BJ (cell line): ENCODE data around the gene CXCR5. TPM values are rescaled to one million over a fixed set of nuclear protein-coding genes. Genes with fewer than 3 reads are reported as not detected.
A peak's percentile ranks its signal among the peaks of the same experiment; 100 is the strongest.

Experiments used
- CTCF ChIA-PET: fragments of 350-600 bp; formaldehyde crosslinking; extraction: SDS; loops from one replicate; lab custom pipeline; 2021; ENCODE audit warnings: antibody characterized with exemption, inconsistent platforms; lab: Yijun Ruan, JAX
- POLR2A ChIA-PET: fragments of 300-600 bp; sonication (Branson Sonifier 250); formaldehyde crosslinking; extraction: SDS; loops from one replicate; lab custom pipeline; 2021; ENCODE audit warnings: antibody characterized with exemption; lab: Charles Lee
- DNase-seq: peaks from one replicate; pipeline ENCODE4 v3.0.0-alpha.2; 2011; ENCODE audit warnings: low read depth
- H3K27me3 ChIP-seq: 2 replicates; pipeline ENCODE4 v1.6.0; 2011; ENCODE audit warnings: low read length; ENCODE audit not compliant: control insufficient read depth, insufficient read depth
- H3K36me3 ChIP-seq: 2 replicates; pipeline ENCODE4 v1.5.1; 2011; ENCODE audit warnings: low read length; ENCODE audit not compliant: control insufficient read depth, insufficient read depth
- H3K4me3 ChIP-seq: 2 replicates; pipeline ENCODE4 v1.5.1; 2011; ENCODE audit warnings: low read depth, mild to moderate bottlenecking, control low read depth, low read length
- polyA plus RNA-seq: library from polyadenylated mRNA; depleted of rRNA; stranded (reverse); fragments of >200 nt; gene quantifications from 2 replicates; pipeline ENCODE4 v1.2.3, GENCODE V29; 2011
- TF ChIP-seq, protein P1 (sequence below): IDR thresholded peaks from 2 replicates; pipeline ENCODE4 v1.5.1; 2011; ENCODE audit warnings: low read depth, mild to moderate bottlenecking, control low read depth, inconsistent platforms, low read length, moderate library complexity; ENCODE audit not compliant: insufficient read depth

CXCR5 gene
- polyA plus RNA-seq, 1 experiment: not detected

- Histone ChIP-seq H3K27me3 (no peaks in the 10 kb centered on the region), H3K36me3 (peaks cover 55% of the 10 kb centered on the region), H3K4me3 (no peak overlapping the region)
- CTCF ChIA-PET: interaction anchor here (0.8 kb wide), 1 partner anchor 28 kb away, joined by 3 read pairs; no protein-coding TSS in a partner anchor
- TF ChIP-seq, protein P1, sequence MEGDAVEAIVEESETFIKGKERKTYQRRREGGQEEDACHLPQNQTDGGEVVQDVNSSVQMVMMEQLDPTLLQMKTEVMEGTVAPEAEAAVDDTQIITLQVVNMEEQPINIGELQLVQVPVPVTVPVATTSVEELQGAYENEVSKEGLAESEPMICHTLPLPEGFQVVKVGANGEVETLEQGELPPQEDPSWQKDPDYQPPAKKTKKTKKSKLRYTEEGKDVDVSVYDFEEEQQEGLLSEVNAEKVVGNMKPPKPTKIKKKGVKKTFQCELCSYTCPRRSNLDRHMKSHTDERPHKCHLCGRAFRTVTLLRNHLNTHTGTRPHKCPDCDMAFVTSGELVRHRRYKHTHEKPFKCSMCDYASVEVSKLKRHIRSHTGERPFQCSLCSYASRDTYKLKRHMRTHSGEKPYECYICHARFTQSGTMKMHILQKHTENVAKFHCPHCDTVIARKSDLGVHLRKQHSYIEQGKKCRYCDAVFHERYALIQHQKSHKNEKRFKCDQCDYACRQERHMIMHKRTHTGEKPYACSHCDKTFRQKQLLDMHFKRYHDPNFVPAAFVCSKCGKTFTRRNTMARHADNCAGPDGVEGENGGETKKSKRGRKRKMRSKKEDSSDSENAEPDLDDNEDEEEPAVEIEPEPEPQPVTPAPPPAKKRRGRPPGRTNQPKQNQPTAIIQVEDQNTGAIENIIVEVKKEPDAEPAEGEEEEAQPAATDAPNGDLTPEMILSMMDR: no peak
- POLR2A ChIA-PET: no interaction called here
- DNase-seq: no peak
Measured at GRCh38 chr11:118899706-118900360, 16.1 kb downstream of the CXCR5 start.

GRCh38 chr11:118900535-118901384 lies 17.1 kb downstream of the CXCR5 start:
- ChIA-PET CTCF (interaction anchor here (1.8 kb wide), 1 partner anchor 109 kb away, joined by 5 read pairs; no protein-coding TSS in a partner anchor), POLR2A (no interaction called here)
- no peak overlapping the region for H3K4me3 ChIP-seq
- TF ChIP-seq, protein P1: no peak
- peaks cover 55% of the 10 kb centered on the region for H3K36me3 ChIP-seq
- H3K27me3 ChIP-seq: no peaks in the 10 kb centered on the region
- DNase-seq: no peak

DNA sequence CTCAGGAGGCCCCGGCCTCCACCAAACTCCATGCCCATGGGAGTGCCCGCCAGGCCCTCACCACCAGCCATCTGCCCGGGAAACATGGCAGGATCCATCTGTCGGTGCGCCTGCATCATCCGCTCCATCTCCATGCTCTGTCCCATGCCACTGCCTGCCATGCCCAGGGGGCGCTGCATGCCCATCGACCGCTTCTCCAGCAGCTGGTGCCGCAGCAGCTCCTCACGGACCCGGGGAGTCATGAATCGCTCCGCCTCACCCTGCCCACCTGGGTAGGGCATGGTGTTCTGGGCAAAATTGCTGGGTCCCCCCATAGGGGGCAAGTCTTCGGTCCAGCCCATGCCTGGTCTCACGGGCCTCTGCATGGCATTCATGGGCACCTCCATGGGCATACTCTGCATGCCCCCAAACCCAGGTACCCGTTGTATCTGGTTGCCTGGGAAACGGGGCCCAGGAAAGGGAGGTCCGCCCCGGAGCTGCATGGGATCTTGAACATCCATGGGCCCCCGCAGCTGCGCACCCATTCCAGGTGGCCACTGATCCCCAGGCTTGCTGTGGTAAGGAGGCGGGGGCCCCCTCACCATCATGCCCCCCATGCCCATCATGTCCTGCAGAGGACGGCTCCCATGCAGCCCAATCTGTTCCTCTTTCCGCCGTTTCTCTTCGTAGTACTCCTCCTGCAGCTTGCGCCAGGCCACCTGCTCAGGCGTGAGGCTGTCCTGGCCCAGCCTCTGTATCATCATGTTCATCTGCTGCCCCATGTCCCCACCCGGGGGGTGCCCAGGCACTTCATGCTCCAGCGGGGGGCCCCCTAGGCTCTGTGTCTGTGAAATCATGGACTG lies 18.0 kb downstream of the CXCR5 start:
- Histone ChIP-seq H3K36me3 (peaks cover 59% of the 10 kb centered on the region), H3K27me3 (no peaks in the 10 kb centered on the region), H3K4me3 (no peak overlapping the region)
- ChIA-PET CTCF (interaction anchor here (1.8 kb wide), 1 partner anchor 109 kb away, joined by 5 read pairs; no protein-coding TSS in a partner anchor), POLR2A (no interaction called here)
- no peak for DNase-seq
- TF ChIP-seq, protein P1: 0 out of 2 replicates have a peak, but pooled peaks have one; percentile 12

DNA sequence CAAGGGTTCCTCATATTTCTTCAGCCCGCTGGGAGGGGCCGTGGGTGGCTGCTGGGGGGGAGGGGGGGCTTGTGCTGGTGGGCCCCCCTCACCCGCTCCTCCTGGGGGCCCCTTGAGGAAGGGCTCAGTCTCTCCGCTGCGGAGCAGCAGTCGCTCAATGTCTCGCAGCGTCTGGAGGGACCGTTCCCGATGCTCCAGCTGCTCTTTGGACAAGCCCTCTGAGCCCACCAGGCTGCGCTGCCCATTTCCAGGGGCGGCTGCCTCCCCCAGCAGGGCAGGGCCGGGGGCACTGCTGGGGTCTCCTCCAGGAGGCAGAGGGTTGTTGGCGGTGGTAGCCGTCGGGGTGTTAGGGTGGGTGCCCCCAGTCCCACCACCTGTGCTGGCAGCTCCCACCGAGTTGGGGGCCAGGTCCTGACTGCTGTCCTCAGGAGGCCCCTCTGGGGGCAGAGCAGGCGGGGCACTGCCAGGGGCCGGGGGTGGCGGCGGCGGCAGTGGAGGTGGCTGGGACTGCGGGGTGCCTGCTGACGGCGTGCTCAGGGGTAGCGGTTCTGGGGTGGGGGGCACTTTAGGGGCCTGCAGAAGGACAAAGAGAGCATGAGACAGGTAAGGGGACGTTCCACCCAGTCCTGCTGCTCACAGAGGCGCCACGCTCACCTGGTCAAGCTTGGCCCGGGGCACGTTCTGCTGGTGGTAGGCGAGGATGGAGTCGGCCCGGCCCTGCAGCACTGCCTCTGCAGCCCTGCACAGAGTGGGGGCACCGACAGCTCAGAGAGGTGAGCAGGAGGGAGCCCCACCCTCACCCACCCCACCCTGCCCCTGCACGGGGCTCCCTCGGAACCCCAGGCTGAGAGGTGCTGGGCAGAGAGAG lies 18.9 kb downstream of the CXCR5 start:
- Histone ChIP-seq H3K4me3 (no peak overlapping the region), H3K36me3 (peaks cover 62% of the 10 kb centered on the region), H3K27me3 (no peaks in the 10 kb centered on the region)
- TF ChIP-seq, protein P1: no peak
- CTCF ChIA-PET: interaction anchor here (1.8 to 2.2 kb wide), 2 partner anchors 110 to 213 kb away, joined by 5 to 8 read pairs; no protein-coding TSS in a partner anchor
- POLR2A ChIA-PET: no interaction called here
- no peak for DNase-seq
